Psoas muscle (tissue), 8 donors: ENCODE measurements around the gene ARHGAP22. TPM values are rescaled to one million over a fixed set of nuclear protein-coding genes. Genes with fewer than 3 reads are reported as not detected.
A peak's percentile ranks its signal among the peaks of the same experiment; 100 is the strongest.

Source experiments
- ATAC-seq, 4 donors: fragments of 200-7000 bp; cut with Tn5 transposase; one replicate each; pipeline ENCODE4 v1.9.1; 2020; ENCODE audit warnings: moderate library complexity in 3 of 4, mild to moderate bottlenecking in 2 of 4
- DNase-seq, 2 donors: peaks; one replicate each; pipeline ENCODE4 v3.0.0-alpha.2; 2020
- H3K27ac ChIP-seq: fragments of 200-600 bp; one replicate; pipeline ENCODE4 v1.8.0; 2022
- H3K27me3 ChIP-seq, 3 donors: fragments of 200-600 bp in 1 of 3; one replicate each; pipeline versions ENCODE4 v1.6.1 to v1.8.0; 2013 to 2022; ENCODE audit warnings: low read length in 2 of 3, mild to moderate bottlenecking in 2 of 3, moderate library complexity in 1 of 3; ENCODE audit not compliant: insufficient read depth in 3 of 3
- H3K36me3 ChIP-seq, 2 donors: fragments of 200-600 bp in 1 of 2; one replicate each; pipeline versions ENCODE4 v1.6.1 to v1.8.0; 2013 to 2022; ENCODE audit warnings: low read depth in 1 of 2, mild to moderate bottlenecking in 1 of 2, moderate library complexity in 1 of 2; ENCODE audit not compliant: insufficient read depth in 1 of 2
- H3K4me1 ChIP-seq: fragments of 200-600 bp; one replicate; pipeline ENCODE4 v1.8.0; 2022
- H3K4me3 ChIP-seq: fragments of 200-600 bp; one replicate; pipeline ENCODE4 v1.8.0; 2022; ENCODE audit warnings: mild to moderate bottlenecking
- H3K9me3 ChIP-seq: fragments of 200-600 bp; one replicate; pipeline ENCODE4 v1.8.0; 2022
- WGBS, 3 donors: extraction: QIAGEN DNeasy Blood & Tissue Kit; methylation state at CpG; one replicate each; pipeline versions ENCODE4 v1.1.6 to v1.1.7; 2013; 5-methylcytosine and 5-hydroxymethylcytosine counted together
- intact Hi-C, 2 donors: fragments of 100-400 bp; cut with DNase I; formaldehyde crosslinking; loops; one replicate each; pipeline versions ENCODE4 v1.11.0 to v1.14.2; 2022
- polyA plus RNA-seq, 3 donors: library from polyadenylated mRNA; stranded (reverse); fragments of 200-250 nt; gene quantifications; one replicate each; pipeline ENCODE4 v1.2.3, GENCODE V29; 2013
- total RNA-seq, 4 donors: library from RNA; stranded (reverse); fragmentation: NEBNext Ultra II Directional in 2 of 4; extraction: Animal tissue kit (Norgen Biotek cat#: 25700) in 2 of 4; gene quantifications; one replicate each; pipeline versions ENCODE4 v1.2.1 to v1.2.4, GENCODE V29; 2021 to 2023
- TF ChIP-seq, protein P1 (sequence below): fragments of 200-600 bp; IDR thresholded peaks from one replicate; pipeline ENCODE4 v1.8.0; 2022; ENCODE audit warnings: antibody characterized with exemption
- donor health status: healthy with polysubstance abuse.
- donor health status: DM: no; HTN: no; CAD: no; lungs with moderate emphysema.
- donor health status: Bipolar disorder and iron deficiency.
- donor health status: healthy.
- donor health status: DM: yes; HTN: yes; CAD: no.
- donor health status: DM: no; HTN: no; CAD: no.
- donor health status: DM: no; HTN: no; CAD: no.
- donor health status: DM: yes; HTN: yes; CAD: no.

The ARHGAP22 gene
- total and polyA plus RNA-seq, 7 donors: 0.46 to 2.9 (median 1.6) TPM

GRCh38 chr10:48518986-48519385 is 85.9 kb downstream of the ARHGAP22 start:
- DNase-seq (no peak), ATAC-seq (no peak)
- H3K27ac ChIP-seq: no peak overlapping the region
- peaks cover 0 to 28% (median 6%) of the 10 kb centered on the region in 3 donors for H3K27me3 ChIP-seq
- TF ChIP-seq, protein P1, sequence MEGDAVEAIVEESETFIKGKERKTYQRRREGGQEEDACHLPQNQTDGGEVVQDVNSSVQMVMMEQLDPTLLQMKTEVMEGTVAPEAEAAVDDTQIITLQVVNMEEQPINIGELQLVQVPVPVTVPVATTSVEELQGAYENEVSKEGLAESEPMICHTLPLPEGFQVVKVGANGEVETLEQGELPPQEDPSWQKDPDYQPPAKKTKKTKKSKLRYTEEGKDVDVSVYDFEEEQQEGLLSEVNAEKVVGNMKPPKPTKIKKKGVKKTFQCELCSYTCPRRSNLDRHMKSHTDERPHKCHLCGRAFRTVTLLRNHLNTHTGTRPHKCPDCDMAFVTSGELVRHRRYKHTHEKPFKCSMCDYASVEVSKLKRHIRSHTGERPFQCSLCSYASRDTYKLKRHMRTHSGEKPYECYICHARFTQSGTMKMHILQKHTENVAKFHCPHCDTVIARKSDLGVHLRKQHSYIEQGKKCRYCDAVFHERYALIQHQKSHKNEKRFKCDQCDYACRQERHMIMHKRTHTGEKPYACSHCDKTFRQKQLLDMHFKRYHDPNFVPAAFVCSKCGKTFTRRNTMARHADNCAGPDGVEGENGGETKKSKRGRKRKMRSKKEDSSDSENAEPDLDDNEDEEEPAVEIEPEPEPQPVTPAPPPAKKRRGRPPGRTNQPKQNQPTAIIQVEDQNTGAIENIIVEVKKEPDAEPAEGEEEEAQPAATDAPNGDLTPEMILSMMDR: no peak
- WGBS, 3 donors: 53 to 63% (median 60%) methylated on average over 4 of the region's 4 CpGs
- H3K36me3 ChIP-seq: no peaks in the 10 kb centered on the region
- no peak overlapping the region for H3K4me3 ChIP-seq
- peaks cover 21% of the 10 kb centered on the region for H3K9me3 ChIP-seq
- H3K4me1 ChIP-seq: peaks cover 4% of the 10 kb centered on the region
- intact Hi-C loops: loop anchor here in 1 of 2 donors (10.0 kb wide), 1 partner anchor 304 kb away; no protein-coding TSS in a partner anchor

- no peak overlapping the region for H3K27ac ChIP-seq
- peaks cover 23% of the 10 kb centered on the region for H3K9me3 ChIP-seq
- H3K4me1 ChIP-seq: peaks cover 4% of the 10 kb centered on the region
- H3K36me3 ChIP-seq: no peaks in the 10 kb centered on the region
- ATAC-seq (no peak), DNase-seq (peak in 1 of 2 donors; percentile 19)
- TF ChIP-seq, protein P1: no peak
- peaks cover 0 to 21% (median 6%) of the 10 kb centered on the region in 3 donors for H3K27me3 ChIP-seq
- no peak overlapping the region for H3K4me3 ChIP-seq
- intact Hi-C loops: loop anchor here in 1 of 2 donors (10.0 kb wide), 1 partner anchor 303 kb away; no protein-coding TSS in a partner anchor
- WGBS, 3 donors: 87 to 91% (median 88%) methylated on average over 13 of the region's 13 CpGs
These were observed 86.7 kb downstream of the ARHGAP22 start for GRCh38 chr10:48517911-48518811.

DNA sequence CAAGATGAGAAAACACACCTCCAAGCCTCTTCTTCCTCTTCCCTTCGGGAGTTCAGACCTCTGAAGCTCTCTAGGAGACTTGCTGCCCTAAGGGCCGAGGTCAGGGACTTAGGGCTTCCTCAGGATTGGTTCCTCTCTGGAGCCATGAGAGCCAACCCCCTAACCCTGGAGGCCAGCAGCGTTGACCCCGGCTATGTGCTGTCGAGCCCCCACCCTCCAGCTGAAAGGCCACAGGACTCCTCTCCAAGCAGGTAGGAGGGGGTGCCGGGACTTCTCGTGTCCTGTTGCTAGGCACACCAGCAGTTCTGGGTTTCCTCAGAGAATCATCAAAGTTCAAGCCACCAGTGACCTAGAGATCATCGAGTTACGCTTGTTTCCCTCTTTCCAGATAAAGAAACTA is 87.4 kb downstream of the ARHGAP22 start:
- TF ChIP-seq, protein P1: no peak
- peak in 1 of 2 donors; percentile 28 for DNase-seq
- 87 to 91% (median 89%) methylated on average over 9 of the region's 9 CpGs for WGBS, 3 donors
- H3K27me3 ChIP-seq: peaks cover 0 to 15% (median 4%) of the 10 kb centered on the region in 3 donors
- intact Hi-C loops: loop anchor here in 1 of 2 donors (10.0 kb wide), 1 partner anchor 303 kb away; no protein-coding TSS in a partner anchor
- no peaks in the 10 kb centered on the region for H3K36me3 ChIP-seq
- ATAC-seq: no peak
- H3K4me1 ChIP-seq: no peaks in the 10 kb centered on the region
- H3K4me3 ChIP-seq: no peak overlapping the region
- peaks cover 23% of the 10 kb centered on the region for H3K9me3 ChIP-seq
- no peak overlapping the region for H3K27ac ChIP-seq

DNA sequence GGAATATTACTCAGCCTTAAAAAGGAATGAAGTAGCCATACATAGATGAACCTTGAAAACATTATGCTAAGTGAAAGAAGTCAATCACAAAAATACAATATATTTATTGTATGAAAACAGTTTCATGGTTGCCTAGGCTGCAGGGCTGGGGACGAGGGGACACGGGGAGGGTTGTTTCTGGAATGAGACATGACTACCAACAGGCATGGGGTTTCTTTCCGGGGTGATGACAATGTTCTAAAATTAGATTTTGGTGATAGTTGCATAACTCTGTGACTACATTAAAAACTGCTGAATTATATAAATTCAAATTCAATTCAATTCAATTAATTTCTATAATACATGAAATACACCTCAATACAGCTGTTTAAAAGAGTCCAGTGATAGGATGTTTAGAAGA is 88.0 kb downstream of the ARHGAP22 start:
- intact Hi-C loops: loop anchor here in 1 of 2 donors (10.0 kb wide), 1 partner anchor 302 kb away; no protein-coding TSS in a partner anchor
- WGBS, 3 donors: 91 to 97% (median 91%) methylated on average over 3 of the region's 3 CpGs
- Histone ChIP-seq H3K4me3 (no peak overlapping the region), H3K9me3 (peaks cover 23% of the 10 kb centered on the region), H3K27ac (no peak overlapping the region), H3K27me3 (peaks cover 0 to 10% (median 4%) of the 10 kb centered on the region in 3 donors), H3K4me1 (no peaks in the 10 kb centered on the region), H3K36me3 (no peaks in the 10 kb centered on the region)
- no peak for ATAC-seq
- TF ChIP-seq, protein P1: no peak
- no peak for DNase-seq
